ENCODE measurements around the gene CTTN. TPM values are rescaled to one million over a fixed set of nuclear protein-coding genes. Genes with fewer than 3 reads are reported as not detected.

The CTTN gene
- total RNA-seq, 1 experiment from 2014 or later = 224 TPM

- H3K14ac ChIP-seq (ENCODE audit: insufficient read depth, low read length) = no peak overlapping the region
- Mint-ChIP-seq H3K27me3 (ENCODE audit: low read depth) (no peaks in the 10 kb centered on the region), H3K4me1 (no peaks in the 10 kb centered on the region), H3K9me3 (no peaks in the 10 kb centered on the region), H3K36me3 (ENCODE audit: insufficient read depth in 1 of 3, low read depth in 3 of 3) (peaks cover 36 to 81% (median 70%) of the 10 kb centered on the region in 3 experiments), H3K27ac (no peak overlapping the region; a peak in 1 of 7 replicates), H3K4me3 (no peak overlapping the region)
- WGBS (ENCODE audit: extremely low coverage, insufficient read length, low lambda C conversion rate) = no CpG with 5 or more reads among the region's 1 CpG
- no peaks in the 10 kb centered on the region for H3K27me3 ChIP-seq (ENCODE audit: insufficient read depth, low read length)
- H3K18ac ChIP-seq (ENCODE audit: insufficient read length, low read depth, low read length) = no peak overlapping the region
- H2AK5ac ChIP-seq (ENCODE audit: insufficient read length, low read length) = no peak overlapping the region
- H2BK20ac ChIP-seq (ENCODE audit: low read depth, low read length, poor library complexity, severe bottlenecking) = no peak overlapping the region
- no peak overlapping the region for H2AFZ ChIP-seq (ENCODE audit: low read length)
- H3K4me2 ChIP-seq (ENCODE audit: insufficient read depth, insufficient read length, low read length) = no peak overlapping the region
- no peak overlapping the region for H3K9ac ChIP-seq (ENCODE audit: extremely low read depth, insufficient read length, low read length)
- no peak overlapping the region for H2BK15ac ChIP-seq (ENCODE audit: low read depth, low read length)
- DNase-seq = no peak
- TF ChIP-seq, protein P1, sequence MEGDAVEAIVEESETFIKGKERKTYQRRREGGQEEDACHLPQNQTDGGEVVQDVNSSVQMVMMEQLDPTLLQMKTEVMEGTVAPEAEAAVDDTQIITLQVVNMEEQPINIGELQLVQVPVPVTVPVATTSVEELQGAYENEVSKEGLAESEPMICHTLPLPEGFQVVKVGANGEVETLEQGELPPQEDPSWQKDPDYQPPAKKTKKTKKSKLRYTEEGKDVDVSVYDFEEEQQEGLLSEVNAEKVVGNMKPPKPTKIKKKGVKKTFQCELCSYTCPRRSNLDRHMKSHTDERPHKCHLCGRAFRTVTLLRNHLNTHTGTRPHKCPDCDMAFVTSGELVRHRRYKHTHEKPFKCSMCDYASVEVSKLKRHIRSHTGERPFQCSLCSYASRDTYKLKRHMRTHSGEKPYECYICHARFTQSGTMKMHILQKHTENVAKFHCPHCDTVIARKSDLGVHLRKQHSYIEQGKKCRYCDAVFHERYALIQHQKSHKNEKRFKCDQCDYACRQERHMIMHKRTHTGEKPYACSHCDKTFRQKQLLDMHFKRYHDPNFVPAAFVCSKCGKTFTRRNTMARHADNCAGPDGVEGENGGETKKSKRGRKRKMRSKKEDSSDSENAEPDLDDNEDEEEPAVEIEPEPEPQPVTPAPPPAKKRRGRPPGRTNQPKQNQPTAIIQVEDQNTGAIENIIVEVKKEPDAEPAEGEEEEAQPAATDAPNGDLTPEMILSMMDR (conservative IDR thresholded peaks at IDR 0.05) = no peak
- H2BK120ac ChIP-seq (ENCODE audit: low read depth, low read length, poor library complexity, severe bottlenecking) = no peak overlapping the region
- H3K4ac ChIP-seq (ENCODE audit: low read depth, low read length) = no peak overlapping the region
- H3K56ac ChIP-seq (ENCODE audit: insufficient read length, low read depth, low read length) = no peak overlapping the region
- H3K23ac ChIP-seq (ENCODE audit: insufficient read length, low read depth, low read length) = no peak overlapping the region
- H3K27ac ChIP-seq (ENCODE audit: insufficient read length, low read depth, low read length) = no peak overlapping the region
- H3K79me2 ChIP-seq (ENCODE audit: insufficient read depth, low read length) = no peaks in the 10 kb centered on the region
- H3T11ph ChIP-seq (ENCODE audit: low read length) = no peak overlapping the region
- H2BK5ac ChIP-seq (ENCODE audit: insufficient read length, low read length) = no peak overlapping the region
- H3K79me1 ChIP-seq (ENCODE audit: insufficient read depth, low read depth, low read length, poor library complexity, severe bottlenecking) = peaks cover 4% of the 10 kb centered on the region
- H2BK12ac ChIP-seq (ENCODE audit: insufficient read length, low read depth, low read length) = no peak overlapping the region
- H3K4me1 ChIP-seq (ENCODE audit: insufficient read depth, low read length) = no peaks in the 10 kb centered on the region
- no peak overlapping the region for H4K91ac ChIP-seq (ENCODE audit: insufficient read length, low read depth, low read length)
- no peaks in the 10 kb centered on the region for H3K23me2 ChIP-seq (ENCODE audit: insufficient read length, low read depth, low read length, poor library complexity, severe bottlenecking)
- H4K8ac ChIP-seq (replicated peaks; ENCODE audit: insufficient read length, low read depth, low read length) = no peak overlapping the region
- H4K5ac ChIP-seq (ENCODE audit: insufficient read length, low read depth, low read length) = no peak overlapping the region
- H4K20me1 ChIP-seq (ENCODE audit: control insufficient read depth, insufficient read depth, insufficient read length) = no peaks in the 10 kb centered on the region
- no peaks in the 10 kb centered on the region for H3K9me3 ChIP-seq (ENCODE audit: control insufficient read depth, low read depth, low read length)
These were observed 46.2 kb upstream of the CTTN start for GRCh38 chr11:70352100-70352499.

Measured in H9 (cell line).